22Rv1 (cell line): ENCODE data around the gene POLD2.

Source experiments
- CTCF ChIP-seq: fragments of 450-650 bp; IDR thresholded peaks from 2 replicates; pipeline ENCODE4 v1.5.1; 2017; ENCODE audit warnings: mild to moderate bottlenecking
- ZFX ChIP-seq: fragments of 450-650 bp; IDR thresholded peaks from 2 replicates; pipeline ENCODE4 v1.6.1; 2017; ENCODE audit warnings: antibody characterized with exemption, borderline replicate concordance

- TF ChIP-seq CTCF (no peak), ZFX (no peak)
Measured at GRCh38 chr7:44073664-44074348, 49.5 kb downstream of the POLD2 start.
